CD4-positive, alpha-beta T cell treated with Interleukin-4 for 1 hour (primary cell): ENCODE measurements around the gene SNX32.
A peak's percentile ranks its signal among the peaks of the same experiment; 100 is the strongest.

ENCODE experiments used
- DNase-seq, 2 donors: peaks; one replicate each; pipeline ENCODE4 v3.0.0-alpha.2; 2020 to 2022

The SNX32 gene

DNA sequence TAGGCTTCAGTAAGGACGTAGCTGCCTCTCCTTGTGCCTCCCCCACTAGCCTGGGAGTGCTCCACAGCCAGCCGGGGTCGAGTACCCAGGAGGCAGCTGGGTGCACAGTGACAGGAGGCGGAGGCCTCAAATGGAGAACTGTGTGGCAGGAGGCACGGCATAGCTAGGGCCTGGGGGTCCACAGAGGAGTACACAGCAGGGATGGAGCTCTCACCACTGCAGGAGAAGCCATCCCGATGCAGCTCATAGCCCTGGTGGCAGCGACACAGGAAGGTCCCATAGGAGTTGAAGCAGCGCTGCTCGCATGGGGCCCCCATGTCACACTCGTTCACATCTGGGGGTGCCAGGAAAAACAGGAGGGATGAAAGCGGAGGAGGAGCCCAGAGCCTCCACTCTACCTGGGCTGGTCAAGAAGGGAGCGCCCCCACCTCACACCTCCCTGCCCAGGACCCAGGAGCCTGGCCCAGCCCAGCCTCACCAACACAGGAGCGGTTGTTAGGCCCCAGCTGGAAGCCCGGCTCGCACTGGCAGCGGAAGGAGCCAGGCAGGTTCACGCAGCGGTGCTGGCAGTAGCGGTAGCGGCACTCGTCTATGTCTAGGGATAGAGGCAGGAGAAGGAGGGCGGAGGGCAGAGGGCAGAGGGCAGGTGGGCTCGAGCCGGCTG is 36.0 kb downstream of the SNX32 start:
- no peak for DNase-seq

- no peak for DNase-seq
Measured at GRCh38 chr11:65870307-65870658, 36.5 kb downstream of the SNX32 start.

GRCh38 chr11:65870706-65871681 is 37.2 kb downstream of the SNX32 start:
- no peak for DNase-seq

DNA sequence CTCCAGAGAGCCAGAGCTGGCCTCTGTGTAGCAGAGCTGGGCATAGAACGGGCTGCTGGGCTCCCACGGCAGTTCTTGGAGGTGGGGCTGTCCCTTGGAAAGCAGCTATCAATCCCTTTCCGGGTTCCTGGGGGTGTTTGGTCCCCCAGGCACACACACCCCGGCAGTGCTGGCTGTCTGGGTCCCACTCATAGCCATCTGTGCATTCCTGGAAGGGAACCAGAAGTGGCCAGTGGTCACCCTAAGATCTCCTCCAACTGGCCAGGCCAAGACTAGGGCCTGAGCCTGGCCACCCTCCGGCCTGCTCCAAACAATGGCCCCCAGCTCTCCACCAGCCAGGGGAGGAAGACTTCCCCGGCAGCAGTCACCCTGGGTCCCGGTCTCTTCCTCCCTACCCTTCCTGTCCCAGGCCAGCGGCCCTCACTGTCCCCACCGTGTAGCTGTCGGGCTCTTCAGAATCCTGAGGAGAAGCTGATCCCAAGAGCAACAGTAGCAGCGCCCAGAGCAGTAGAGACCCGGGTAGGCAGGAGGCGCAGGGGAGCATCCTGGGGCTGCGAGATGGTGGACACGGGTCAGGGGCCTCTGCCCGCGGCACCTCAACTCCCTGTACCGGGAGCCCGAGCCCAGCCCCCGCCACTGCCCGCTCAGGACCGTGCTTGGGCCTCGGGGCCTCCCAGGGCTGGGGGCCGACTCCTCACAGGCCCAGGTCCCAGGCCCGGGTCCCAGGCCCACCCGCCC is 38.2 kb downstream of the SNX32 start:
- DNase-seq = no peak

- DNase-seq = no peak
Measured at GRCh38 chr11:65872586-65873317, 39.0 kb downstream of the SNX32 start, which contains the start of gene EFEMP2. EFEMP2 (minus strand) TSS chr11:65872800; CDS start chr11:65872354, 446 bp downstream.

- peak; percentile 95 to 97 for DNase-seq
Measured at GRCh38 chr11:65873318-65874156, 39.8 kb downstream of the SNX32 start.

GRCh38 chr11:65879617-65880016 is 45.9 kb downstream of the SNX32 start, which contains the start of gene CTSW:
CTSW (plus strand) TSS chr11:65879837; CDS start chr11:65879855, 18 bp downstream.
- peak; percentile 50 to 64 for DNase-seq

DNA sequence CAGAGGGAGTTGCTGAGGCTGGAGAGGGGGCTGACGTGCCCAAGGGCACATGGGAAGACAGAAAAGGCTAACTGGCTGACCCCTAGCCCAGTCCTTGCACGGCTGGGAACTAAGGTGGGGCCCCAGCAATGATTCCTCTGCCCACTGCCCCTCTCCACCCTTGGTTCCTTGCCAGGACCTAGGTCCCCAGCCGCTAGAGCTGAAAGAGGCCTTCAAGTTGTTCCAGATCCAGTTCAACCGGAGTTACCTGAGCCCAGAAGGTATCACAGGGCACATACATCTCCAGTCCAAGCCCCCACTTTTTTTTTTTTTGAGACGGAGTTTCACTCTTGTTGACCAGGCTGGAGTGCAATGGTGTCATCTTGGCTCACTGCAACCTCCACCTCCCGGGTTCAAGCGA is 46.3 kb downstream of the SNX32 start:
- no peak for DNase-seq

DNA sequence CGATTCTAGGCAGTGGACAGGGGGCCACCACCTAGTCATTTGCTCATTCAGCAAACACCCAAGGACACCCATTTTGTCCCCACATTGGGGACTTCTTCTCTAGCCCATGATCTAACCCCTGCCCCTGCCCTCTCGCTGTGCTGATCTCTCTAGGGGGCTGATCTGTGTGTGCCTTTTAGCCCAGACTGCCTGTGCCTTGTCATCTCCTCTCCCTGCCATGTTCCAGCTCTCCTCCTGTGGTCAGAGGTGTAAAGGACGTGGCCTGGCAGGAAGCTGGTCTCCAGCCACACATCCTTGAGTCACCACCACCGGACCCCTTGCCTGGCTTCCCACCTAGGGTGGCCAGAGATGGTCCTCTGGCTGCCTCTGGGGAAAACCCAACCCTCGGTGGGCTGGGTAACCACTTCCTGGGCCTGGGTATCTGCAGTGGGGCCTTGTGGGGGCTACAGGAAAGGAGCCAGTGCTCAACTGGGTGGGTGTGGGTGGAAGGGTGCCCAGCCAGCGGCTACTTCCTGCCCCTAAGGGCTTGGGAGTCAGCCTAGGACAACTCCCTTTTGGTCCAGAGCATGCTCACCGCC is 47.2 kb downstream of the SNX32 start:
- peak in 1 of 2 donors; percentile 20 for DNase-seq

DNA sequence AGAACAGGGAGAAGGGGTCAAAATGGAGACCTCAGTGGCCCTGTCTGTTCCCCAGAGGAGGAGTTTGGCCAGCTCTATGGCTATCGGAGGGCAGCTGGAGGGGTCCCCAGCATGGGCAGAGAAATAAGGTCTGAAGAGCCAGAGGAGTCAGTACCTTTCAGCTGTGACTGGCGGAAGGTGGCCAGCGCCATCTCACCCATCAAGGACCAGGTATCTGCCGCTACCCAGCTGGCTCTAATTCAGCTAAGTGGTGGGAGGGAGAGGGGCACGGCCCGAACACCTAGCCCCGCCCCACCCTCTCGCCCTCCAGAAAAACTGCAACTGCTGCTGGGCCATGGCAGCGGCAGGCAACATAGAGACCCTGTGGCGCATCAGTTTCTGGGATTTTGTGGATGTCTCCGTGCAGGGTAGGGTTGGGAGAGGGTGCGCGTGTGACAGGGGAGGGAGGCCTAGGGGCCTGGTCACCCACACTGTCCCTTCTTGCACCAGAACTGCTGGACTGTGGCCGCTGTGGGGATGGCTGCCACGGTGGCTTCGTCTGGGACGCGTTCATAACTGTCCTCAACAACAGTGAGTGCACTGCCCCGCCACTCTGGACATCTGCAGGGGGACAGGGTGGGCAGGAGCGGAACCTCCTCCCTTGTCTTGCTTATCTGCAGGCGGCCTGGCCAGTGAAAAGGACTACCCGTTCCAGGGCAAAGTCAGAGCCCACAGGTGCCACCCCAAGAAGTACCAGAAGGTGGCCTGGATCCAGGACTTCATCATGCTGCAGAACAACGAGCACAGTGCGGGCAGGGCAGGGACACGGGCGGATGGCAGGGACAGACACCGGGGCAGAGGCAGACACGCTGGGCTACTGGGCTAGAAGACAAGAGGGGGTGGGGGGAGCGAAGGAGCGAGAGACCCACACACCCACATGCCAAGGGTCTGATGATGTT is 48.6 kb downstream of the SNX32 start:
- no peak for DNase-seq

DNA sequence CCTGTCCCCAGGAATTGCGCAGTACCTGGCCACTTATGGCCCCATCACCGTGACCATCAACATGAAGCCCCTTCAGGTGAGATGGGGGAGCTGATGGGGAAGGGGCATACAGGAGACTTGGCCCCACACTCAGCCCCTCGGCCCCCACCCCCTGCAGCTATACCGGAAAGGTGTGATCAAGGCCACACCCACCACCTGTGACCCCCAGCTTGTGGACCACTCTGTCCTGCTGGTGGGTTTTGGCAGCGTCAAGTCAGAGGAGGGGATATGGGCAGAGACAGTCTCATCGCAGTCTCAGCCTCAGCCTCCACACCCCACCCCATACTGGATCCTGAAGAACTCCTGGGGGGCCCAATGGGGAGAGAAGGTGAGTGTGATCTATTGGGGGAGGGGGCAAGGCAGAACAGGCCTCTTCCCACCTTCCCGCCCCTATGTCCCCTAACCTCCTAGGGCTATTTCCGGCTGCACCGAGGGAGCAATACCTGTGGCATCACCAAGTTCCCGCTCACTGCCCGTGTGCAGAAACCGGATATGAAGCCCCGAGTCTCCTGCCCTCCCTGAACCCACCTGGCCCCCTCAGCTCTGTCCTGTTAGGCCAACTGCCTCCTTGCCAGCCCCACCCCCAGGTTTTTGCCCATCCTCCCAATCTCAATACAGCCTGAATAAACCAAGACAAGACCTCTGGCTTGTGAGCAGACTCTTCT is 49.4 kb downstream of the SNX32 start:
- DNase-seq = no peak

DNA sequence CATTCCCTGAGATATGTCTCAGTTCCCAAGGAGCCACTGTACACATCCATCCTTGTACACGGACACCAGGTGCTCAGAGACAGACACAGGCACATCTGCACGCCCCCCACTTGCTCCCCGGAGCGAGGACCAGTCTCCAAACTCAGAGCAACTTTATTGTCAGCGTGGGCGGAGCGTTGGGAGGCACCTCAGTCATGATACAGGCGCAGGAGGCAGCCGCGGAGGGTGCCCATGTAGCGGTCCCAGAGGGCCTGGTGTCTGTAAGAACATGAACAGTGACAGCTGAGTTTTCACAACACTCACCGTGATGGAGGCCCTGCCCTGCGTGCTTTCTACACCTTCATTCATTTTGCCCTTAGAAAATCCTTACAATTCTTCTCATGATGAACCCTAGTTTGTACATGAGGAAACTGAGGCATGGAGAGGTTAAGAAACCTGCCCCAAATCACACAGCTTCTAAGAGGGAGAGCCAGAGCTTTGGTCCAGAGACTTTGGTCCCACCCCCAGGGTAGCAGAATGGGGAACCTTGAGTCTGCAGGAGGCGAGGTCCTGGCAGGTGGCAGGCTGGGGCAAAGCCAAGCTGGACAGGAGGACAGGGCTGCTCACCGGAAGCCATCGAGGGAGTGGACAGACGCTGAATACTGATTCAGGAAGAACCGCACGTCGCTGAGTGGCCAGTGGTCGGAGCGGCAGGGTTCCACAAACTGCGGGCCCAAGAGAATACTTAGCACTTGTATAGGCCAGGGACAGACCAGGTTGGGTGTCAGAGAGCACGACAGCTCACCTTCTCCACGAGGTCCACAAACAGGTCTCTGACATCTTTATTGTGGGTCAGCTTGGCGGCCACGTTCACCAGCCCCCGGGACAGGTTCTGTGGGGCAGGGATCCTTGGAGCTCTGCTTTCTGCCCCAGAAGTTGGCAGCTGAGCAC is 50.3 kb downstream of the SNX32 start:
- DNase-seq = no peak

DNA sequence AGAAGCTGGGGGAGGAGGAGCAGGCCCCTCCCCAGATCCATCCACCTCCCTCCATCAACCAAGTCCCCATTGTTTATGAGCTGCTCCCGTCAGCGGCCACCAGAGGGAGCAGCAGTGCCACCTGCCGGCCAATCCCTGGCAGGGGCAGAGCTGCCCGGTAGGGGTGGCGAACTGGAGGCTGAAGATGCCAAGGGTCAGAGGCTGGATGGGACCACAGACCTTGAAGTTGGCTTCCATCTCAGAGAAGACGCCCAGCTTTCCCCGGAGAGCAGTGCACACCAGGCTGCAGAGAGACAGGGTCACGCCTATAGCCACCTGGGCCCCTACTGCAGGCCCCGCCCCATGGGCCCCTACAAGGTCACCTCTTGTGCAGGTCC is 50.9 kb downstream of the SNX32 start:
- peak; percentile 83 to 85 for DNase-seq

- no peak for DNase-seq
Measured at GRCh38 chr11:65885231-65885630, 51.5 kb downstream of the SNX32 start.

DNA sequence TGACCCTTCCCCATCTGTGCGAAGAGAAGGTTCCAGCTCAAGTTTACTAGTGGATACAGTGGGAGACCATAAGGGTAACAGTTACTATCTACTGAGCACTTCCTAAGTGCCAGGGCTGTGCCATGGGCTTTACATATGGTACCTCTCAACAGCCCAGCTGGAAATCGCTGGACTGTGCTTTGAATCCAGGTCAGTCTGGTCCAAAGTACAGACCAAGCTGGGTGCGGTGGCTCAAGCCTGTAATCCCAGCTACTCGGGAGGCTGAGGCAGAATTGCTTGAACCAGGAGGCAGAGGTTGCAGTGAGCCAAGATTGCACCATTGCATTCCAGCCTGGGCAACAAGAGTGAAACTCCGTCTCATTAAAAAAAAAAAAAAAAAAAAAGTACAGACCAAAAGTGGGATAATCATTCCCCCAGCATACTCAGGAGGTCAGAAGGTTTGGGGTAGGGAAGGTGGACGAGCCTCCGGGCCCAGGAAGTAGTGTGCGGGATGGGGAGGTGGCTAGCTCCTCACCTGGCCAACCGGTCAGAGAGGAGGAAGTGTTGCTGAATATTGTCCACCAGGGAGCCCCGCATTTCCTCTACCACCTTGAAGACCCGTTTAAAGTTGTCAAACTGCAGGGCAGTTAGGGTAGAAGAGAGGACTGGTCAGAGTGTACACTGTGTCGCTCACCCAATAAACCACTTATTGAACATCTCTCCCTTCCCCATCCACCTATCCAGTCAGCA is 52.2 kb downstream of the SNX32 start:
- DNase-seq = no peak

- DNase-seq = no peak
Measured at GRCh38 chr11:65886826-65887722, 53.3 kb downstream of the SNX32 start.
